Immature natural killer cell (primary cell): ENCODE data around the gene LSM12. TPM values are rescaled to one million over a fixed set of nuclear protein-coding genes. Genes with fewer than 3 reads are reported as not detected.

Experiments
- polyA plus RNA-seq, 3 donors: library from polyadenylated mRNA; unstranded; fragments of 300-500 nt; fragmentation: Illumina TruSeq; gene quantifications; one replicate each; pipeline ENCODE4 v1.2.3, GENCODE V29; 2021

Gene LSM12
- polyA plus RNA-seq, 3 donors from 2014 or later = 56.5 to 82.6 (median 77.9) TPM

Other genes starting within 250 kb of the LSM12 start
- gene MPP3, start 233.5 kb downstream of the LSM12 start, polyA plus RNA-seq = not detected
- gene CD300LG, start 219.5 kb downstream of the LSM12 start, polyA plus RNA-seq = not detected
- under 1 TPM in 1 of 3 donors, not detected in 2; 0.55 TPM for gene MPP2, start 159.1 kb downstream of the LSM12 start, polyA plus RNA-seq
- gene PPY, start 124.2 kb downstream of the LSM12 start, polyA plus RNA-seq = not detected
- not detected for gene PYY, start 112.7 kb downstream of the LSM12 start, polyA plus RNA-seq
- 1 to 10 TPM in 2 of 3 donors, under 1 TPM in 1; 0.75 to 1.9 (median 1.2) TPM for gene NAGS, start 62.0 kb downstream of the LSM12 start, polyA plus RNA-seq
- gene TMEM101, start 51.7 kb downstream of the LSM12 start, polyA plus RNA-seq = 10 to 100 TPM; 31.6 to 40.3 (median 38.3) TPM
- gene G6PC3, start 4.1 kb upstream of the LSM12 start, polyA plus RNA-seq = 10 to 100 TPM; 30.9 to 41.6 (median 31.5) TPM
- 10 to 100 TPM; 12.0 to 28.7 (median 20.3) TPM for gene HDAC5, start 57.0 kb upstream of the LSM12 start, polyA plus RNA-seq
- 1 to 10 TPM in 1 of 3 donors, under 1 TPM in 1, not detected in 1; 0.22 to 1.0 TPM for gene HROB, start 75.3 kb upstream of the LSM12 start, polyA plus RNA-seq
- gene ASB16, start 104.0 kb upstream of the LSM12 start, polyA plus RNA-seq = under 1 TPM in 1 of 3 donors, not detected in 2; 0.27 TPM
- 10 to 100 TPM; 20.2 to 32.8 (median 26.5) TPM for gene TMUB2, start 120.3 kb upstream of the LSM12 start, polyA plus RNA-seq
- 10 to 100 TPM in 1 of 3 donors, 1 to 10 TPM in 2; 5.1 to 11.9 (median 6.8) TPM for gene ATXN7L3, start 133.2 kb upstream of the LSM12 start, polyA plus RNA-seq
- gene UBTF, start 153.0 kb upstream of the LSM12 start, polyA plus RNA-seq = 10 to 100 TPM in 2 of 3 donors, 1 to 10 TPM in 1; 7.2 to 68.8 (median 21.6) TPM
- gene SLC4A1, start 201.5 kb upstream of the LSM12 start, polyA plus RNA-seq = under 1 TPM in 1 of 3 donors, not detected in 2; 0.23 TPM
- not detected for gene RUNDC3A, start 241.9 kb upstream of the LSM12 start, polyA plus RNA-seq